ENCODE measurements around the gene COL23A1.

Gene COL23A1

DNA sequence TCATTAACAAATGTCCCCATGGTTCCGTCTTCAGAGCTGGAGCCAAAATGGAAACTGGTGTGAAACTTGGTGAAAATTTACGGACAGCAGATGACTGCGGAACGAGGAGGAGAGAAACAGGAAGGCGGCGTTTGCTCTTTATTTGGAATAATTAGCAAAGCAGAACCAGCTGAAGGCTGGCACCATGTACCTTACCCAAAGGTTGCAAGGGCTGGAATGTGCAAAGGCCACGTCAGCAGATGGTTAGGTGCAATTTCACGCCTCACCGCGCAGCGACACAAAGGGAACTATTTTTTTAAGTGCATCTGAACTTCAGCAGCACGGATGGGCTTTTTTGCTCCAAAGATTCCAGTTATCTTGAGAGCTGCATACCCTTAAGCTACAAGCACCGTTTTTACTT, 127.4 kb downstream of the COL23A1 start:
- TF ChIP-seq, protein P1, sequence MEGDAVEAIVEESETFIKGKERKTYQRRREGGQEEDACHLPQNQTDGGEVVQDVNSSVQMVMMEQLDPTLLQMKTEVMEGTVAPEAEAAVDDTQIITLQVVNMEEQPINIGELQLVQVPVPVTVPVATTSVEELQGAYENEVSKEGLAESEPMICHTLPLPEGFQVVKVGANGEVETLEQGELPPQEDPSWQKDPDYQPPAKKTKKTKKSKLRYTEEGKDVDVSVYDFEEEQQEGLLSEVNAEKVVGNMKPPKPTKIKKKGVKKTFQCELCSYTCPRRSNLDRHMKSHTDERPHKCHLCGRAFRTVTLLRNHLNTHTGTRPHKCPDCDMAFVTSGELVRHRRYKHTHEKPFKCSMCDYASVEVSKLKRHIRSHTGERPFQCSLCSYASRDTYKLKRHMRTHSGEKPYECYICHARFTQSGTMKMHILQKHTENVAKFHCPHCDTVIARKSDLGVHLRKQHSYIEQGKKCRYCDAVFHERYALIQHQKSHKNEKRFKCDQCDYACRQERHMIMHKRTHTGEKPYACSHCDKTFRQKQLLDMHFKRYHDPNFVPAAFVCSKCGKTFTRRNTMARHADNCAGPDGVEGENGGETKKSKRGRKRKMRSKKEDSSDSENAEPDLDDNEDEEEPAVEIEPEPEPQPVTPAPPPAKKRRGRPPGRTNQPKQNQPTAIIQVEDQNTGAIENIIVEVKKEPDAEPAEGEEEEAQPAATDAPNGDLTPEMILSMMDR (IDR thresholded peaks at IDR 0.05; ENCODE audit: extremely low read depth, insufficient read depth, missing control alignments) = no peak
- in situ Hi-C loops (cut with MboI; ENCODE audit: low pct_unique_long_range_greater_than_20kb, low sequenced_read_pairs, unreplicated experiment) = no loop called here
- DNase-seq (ENCODE audit: low spot score) = no peak

DNA sequence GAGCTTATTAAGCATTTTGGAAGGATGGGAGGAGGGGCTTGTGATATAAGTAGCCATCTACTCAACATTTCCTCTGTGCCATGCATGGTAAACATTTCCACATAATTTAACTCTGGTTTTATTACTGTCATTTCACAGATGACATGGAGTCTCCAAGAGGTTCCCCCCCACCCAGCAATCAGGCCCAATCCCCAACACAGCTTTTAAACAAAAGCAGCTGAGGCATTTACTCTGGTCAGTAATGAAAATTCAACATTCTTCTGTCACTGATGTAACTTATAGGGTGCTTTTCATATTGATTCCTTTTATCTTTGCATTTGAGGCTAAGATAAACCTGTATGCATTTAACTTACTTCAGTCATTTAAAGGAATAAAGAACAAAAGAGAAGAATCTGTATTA, 128.1 kb downstream of the COL23A1 start:
- DNase-seq (ENCODE audit: low spot score) = no peak
- TF ChIP-seq, protein P1 (IDR thresholded peaks at IDR 0.05; ENCODE audit: extremely low read depth, insufficient read depth, missing control alignments) = no peak
- in situ Hi-C loops (cut with MboI; ENCODE audit: low pct_unique_long_range_greater_than_20kb, low sequenced_read_pairs, unreplicated experiment) = no loop called here

DNA sequence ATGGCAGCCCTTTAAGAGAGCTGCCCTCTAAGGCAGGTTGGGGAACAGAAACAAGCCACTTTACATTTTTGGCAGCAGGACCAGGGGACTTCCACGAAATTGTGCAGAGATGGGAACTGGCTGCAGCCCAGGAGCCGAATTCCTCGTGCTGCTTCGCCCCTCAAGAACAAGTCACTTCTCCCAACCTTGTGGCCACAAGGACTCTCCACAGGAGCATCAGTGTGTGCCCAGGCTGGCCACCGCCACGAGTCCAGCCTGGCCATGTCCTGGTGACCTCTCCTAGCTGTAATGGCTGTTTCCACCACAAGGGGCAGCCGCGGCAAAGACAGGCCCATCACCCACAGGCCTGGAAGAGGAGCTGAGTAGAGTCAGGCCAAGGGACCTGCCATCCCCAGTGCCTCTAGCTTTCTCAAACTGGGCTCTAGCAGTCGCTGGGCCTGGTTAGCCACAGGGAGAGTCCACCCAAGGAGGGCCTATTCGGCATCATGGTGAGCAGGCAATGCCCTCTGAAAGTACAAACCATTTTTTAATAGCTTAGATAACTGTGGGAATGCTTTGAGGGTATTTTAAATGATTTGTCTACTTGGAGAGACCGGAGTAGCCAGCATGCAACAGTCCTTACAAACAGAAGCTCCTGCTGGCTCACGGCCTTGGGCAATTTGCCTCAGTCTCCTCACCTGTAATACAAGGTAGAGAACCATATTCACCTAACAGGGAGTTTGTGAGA, 129.0 kb downstream of the COL23A1 start:
- in situ Hi-C loops (cut with MboI; ENCODE audit: low pct_unique_long_range_greater_than_20kb, low sequenced_read_pairs, unreplicated experiment) = no loop called here
- TF ChIP-seq, protein P1 (IDR thresholded peaks at IDR 0.05; ENCODE audit: extremely low read depth, insufficient read depth, missing control alignments) = peak; percentile 67
- DNase-seq (ENCODE audit: low spot score) = peak; percentile 47

DNA sequence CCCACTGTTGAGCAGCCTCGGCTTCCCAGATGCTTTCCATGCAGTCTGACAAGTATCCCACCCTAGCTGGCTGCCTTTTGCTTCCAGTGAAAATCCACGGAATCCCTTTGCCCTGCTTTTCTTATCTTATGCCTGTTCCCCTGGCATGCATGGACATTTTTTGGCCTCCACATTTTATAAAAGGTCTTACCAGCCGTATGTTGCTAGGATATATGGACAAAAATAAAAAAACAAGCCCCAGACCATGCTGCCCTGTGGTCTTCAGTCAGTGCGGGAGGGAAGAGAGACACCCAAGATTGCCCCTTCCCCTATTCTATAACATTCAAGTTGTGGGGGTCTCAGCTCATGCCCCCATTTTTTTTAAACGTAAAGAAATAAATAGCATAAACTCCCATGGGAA, 129.6 kb downstream of the COL23A1 start:
- TF ChIP-seq, protein P1 (IDR thresholded peaks at IDR 0.05; ENCODE audit: extremely low read depth, insufficient read depth, missing control alignments) = no peak
- in situ Hi-C loops (cut with MboI; ENCODE audit: low pct_unique_long_range_greater_than_20kb, low sequenced_read_pairs, unreplicated experiment) = no loop called here
- DNase-seq (ENCODE audit: low spot score) = no peak

DNA sequence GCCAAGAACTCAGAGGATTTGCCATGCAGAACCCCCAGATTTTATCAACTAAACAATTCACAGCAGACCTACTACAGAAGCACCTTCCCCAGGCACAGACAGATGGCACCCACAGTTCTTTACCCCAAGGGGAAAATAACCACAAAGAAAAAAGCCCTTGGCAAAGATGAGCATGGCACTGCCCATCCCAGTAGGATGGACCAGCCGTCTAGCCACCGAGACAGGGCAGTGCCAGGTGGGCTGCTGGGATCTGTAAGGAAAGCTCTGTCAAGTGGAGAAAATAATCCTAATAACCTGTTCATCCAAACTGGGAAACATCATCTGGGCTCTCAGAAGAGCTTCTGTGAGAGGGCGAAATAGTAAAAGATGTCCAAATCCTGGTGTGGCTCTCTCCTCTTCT, 130.0 kb downstream of the COL23A1 start:
- in situ Hi-C loops (cut with MboI; ENCODE audit: low pct_unique_long_range_greater_than_20kb, low sequenced_read_pairs, unreplicated experiment) = no loop called here
- DNase-seq (ENCODE audit: low spot score) = no peak
- TF ChIP-seq, protein P1 (IDR thresholded peaks at IDR 0.05; ENCODE audit: extremely low read depth, insufficient read depth, missing control alignments) = no peak

DNA sequence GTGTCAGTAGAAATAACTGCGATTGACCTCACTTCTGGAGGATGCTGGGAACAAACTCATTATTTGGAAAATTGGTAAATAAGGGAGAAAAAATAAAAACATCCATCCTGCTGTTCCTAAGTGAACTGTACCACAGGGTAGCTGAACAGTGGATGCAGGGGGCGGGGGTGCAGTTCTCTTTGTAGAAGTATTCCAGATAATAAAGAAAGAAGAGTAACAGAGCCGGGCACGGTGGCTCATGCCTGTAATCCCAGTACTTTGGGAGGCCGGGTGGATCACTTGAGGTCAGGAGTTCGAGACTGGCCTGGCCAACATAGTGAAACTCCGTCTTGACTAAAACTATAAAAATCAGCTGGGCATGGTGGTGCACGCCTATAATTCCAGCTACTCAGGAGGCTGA, 132.1 kb downstream of the COL23A1 start:
- TF ChIP-seq, protein P1 (IDR thresholded peaks at IDR 0.05; ENCODE audit: extremely low read depth, insufficient read depth, missing control alignments) = no peak
- no peak for DNase-seq (ENCODE audit: low spot score)
- in situ Hi-C loops (cut with MboI; ENCODE audit: low pct_unique_long_range_greater_than_20kb, low sequenced_read_pairs, unreplicated experiment) = no loop called here

Data from GM13977 (cell line).